ENCODE measurements around the gene DLD. TPM values are rescaled to one million over a fixed set of nuclear protein-coding genes. Genes with fewer than 3 reads are reported as not detected.

DLD gene
- polyA plus RNA-seq, 1 donor (not counting 4 experiments of a cell fraction or from before 2014, with no cell fraction given) = 153 TPM

DNA sequence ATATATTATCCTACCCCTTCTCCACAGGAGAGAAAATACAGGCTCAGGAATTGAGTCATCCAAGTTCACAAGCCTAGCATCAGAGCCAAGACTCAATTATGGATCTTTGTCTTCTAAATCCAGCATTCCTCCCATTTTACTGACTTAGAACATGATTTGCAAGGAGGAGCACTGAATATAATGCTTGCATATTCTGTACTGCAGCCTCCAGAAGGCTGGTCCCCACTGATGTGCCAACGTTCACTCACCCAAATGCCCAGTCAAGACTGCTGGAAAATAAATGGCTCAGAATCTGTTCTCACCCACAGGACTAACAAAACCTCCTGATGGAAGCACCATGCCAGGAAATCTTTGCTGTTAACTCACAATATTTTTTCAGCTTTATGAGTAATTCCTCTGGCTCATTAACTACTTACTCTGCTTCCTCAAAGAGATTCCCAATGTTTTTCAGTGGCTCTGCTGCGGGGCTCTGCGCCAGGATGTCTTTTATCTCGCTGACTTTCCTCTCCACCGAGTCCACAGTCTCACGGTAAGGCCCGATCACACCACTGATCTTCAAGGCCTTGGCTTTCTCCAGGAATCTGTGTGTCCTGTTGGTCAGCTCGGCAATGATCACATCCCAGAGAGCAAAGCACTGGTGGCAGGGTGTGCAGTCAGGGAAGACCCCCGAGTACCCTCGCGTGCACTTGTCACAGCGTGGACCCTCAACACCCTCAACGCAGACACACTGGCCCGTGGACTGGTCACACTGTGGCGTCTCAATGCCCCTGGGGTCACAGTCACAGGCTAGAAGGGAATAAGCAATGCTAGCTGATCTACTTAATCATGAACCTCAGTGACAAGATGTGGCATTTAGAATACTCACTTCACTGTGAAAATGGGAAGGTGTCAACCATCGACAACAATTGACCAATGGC, 48.8 kb downstream of the DLD start:
- Histone ChIP-seq H3K9me3 (ENCODE audit: control insufficient read depth, low read depth, low read length) (no peaks in the 10 kb centered on the region), H3K4me1 (ENCODE audit: control insufficient read depth, extremely low read depth, insufficient read depth, low read length) (peaks cover 29% of the 10 kb centered on the region), H3K27me3 (ENCODE audit: control insufficient read depth, extremely low read depth, insufficient read depth, low read length) (no peaks in the 10 kb centered on the region), H3K4me2 (ENCODE audit: control insufficient read depth, extremely low read depth, insufficient read depth, low read depth, low read length) (no peak overlapping the region), H4K20me1 (ENCODE audit: control insufficient read depth, extremely low read depth, insufficient read depth, low read length) (no peaks in the 10 kb centered on the region), H3K79me2 (ENCODE audit: control insufficient read depth, insufficient read depth, low read length) (no peaks in the 10 kb centered on the region), H3K9me1 (ENCODE audit: control insufficient read depth, extremely low read depth, insufficient read depth, low read length) (peaks cover 3% of the 10 kb centered on the region), H3K27ac (ENCODE audit: control insufficient read depth, insufficient read depth, low read length) (no peak overlapping the region), H3K36me3 (ENCODE audit: control insufficient read depth in 2 of 2, extremely low read depth in 1 of 2, insufficient read depth in 2 of 2, low read length in 2 of 2) (peaks cover 14 to 46% of the 10 kb centered on the region in 2 experiments), H2AFZ (ENCODE audit: control insufficient read depth, low read length) (no peak overlapping the region), H3K4me3 (ENCODE audit: control insufficient read depth in 2 of 3, extremely low read depth in 1 of 3, insufficient read depth in 2 of 3, low read depth in 1 of 3, low read length in 3 of 3) (no peak overlapping the region), H3K9ac (ENCODE audit: control insufficient read depth, extremely low read depth, insufficient read depth, low read length) (no peak overlapping the region)
- dilution Hi-C loops (cut with MboI; ENCODE audit: extremely low pct_ligation_motif_present, low sequenced_read_pairs) = no loop called here
- DNase-seq (ENCODE audit: low read depth, low spot score) (no peak), FAIRE-seq (peak; percentile 13)
- no peak for TF ChIP-seq EZH2 (IDR thresholded peaks at IDR 0.05; ENCODE audit: low read length)

DNA sequence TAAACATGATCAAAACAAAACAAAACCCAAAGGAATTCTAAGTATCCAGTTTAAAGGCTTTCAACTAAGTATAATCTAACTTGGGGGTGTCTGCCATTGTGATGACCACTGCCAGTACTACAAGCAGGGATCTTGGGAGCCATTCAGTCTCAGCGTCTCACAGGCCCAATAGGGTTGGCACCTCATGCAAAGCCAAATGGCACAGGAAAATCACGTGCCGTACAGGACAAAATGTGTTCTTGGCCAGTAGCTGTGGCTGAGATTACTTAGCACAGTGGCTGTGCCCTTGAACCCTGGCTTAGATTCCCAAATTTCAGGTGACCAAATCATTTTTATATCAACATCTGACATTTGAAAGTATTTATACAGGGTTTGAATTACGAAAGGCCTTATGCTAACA, 50.0 kb downstream of the DLD start:
- Histone ChIP-seq H3K4me2 (ENCODE audit: control insufficient read depth, extremely low read depth, insufficient read depth, low read depth, low read length) (no peak overlapping the region), H3K27ac (ENCODE audit: control insufficient read depth, insufficient read depth, low read length) (no peak overlapping the region), H3K79me2 (ENCODE audit: control insufficient read depth, insufficient read depth, low read length) (no peaks in the 10 kb centered on the region), H2AFZ (ENCODE audit: control insufficient read depth, low read length) (no peak overlapping the region), H3K4me1 (ENCODE audit: control insufficient read depth, extremely low read depth, insufficient read depth, low read length) (peaks cover 29% of the 10 kb centered on the region), H3K36me3 (ENCODE audit: control insufficient read depth in 2 of 2, extremely low read depth in 1 of 2, insufficient read depth in 2 of 2, low read length in 2 of 2) (peaks cover 17 to 47% of the 10 kb centered on the region in 2 experiments), H3K27me3 (ENCODE audit: control insufficient read depth, extremely low read depth, insufficient read depth, low read length) (no peaks in the 10 kb centered on the region), H3K9me1 (ENCODE audit: control insufficient read depth, extremely low read depth, insufficient read depth, low read length) (peaks cover 3% of the 10 kb centered on the region), H4K20me1 (ENCODE audit: control insufficient read depth, extremely low read depth, insufficient read depth, low read length) (no peaks in the 10 kb centered on the region), H3K9me3 (ENCODE audit: control insufficient read depth, low read depth, low read length) (no peaks in the 10 kb centered on the region), H3K4me3 (ENCODE audit: control insufficient read depth in 2 of 3, extremely low read depth in 1 of 3, insufficient read depth in 2 of 3, low read depth in 1 of 3, low read length in 3 of 3) (no peak overlapping the region), H3K9ac (ENCODE audit: control insufficient read depth, extremely low read depth, insufficient read depth, low read length) (no peak overlapping the region)
- no peak for FAIRE-seq
- no peak for DNase-seq (ENCODE audit: low read depth, low spot score)
- dilution Hi-C loops (cut with MboI; ENCODE audit: extremely low pct_ligation_motif_present, low sequenced_read_pairs) = no loop called here
- TF ChIP-seq, protein P1, sequence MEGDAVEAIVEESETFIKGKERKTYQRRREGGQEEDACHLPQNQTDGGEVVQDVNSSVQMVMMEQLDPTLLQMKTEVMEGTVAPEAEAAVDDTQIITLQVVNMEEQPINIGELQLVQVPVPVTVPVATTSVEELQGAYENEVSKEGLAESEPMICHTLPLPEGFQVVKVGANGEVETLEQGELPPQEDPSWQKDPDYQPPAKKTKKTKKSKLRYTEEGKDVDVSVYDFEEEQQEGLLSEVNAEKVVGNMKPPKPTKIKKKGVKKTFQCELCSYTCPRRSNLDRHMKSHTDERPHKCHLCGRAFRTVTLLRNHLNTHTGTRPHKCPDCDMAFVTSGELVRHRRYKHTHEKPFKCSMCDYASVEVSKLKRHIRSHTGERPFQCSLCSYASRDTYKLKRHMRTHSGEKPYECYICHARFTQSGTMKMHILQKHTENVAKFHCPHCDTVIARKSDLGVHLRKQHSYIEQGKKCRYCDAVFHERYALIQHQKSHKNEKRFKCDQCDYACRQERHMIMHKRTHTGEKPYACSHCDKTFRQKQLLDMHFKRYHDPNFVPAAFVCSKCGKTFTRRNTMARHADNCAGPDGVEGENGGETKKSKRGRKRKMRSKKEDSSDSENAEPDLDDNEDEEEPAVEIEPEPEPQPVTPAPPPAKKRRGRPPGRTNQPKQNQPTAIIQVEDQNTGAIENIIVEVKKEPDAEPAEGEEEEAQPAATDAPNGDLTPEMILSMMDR (optimal IDR thresholded peaks at IDR 0.05 in 1 of 3, IDR thresholded peaks at IDR 0.05 in 1 of 3, conservative IDR thresholded peaks at IDR 0.05 in 1 of 3; ENCODE audit: extremely low read depth in 1 of 3, insufficient read depth in 2 of 3, low read length in 3 of 3) = no peak
